Measurements from ENCODE around the gene FAM210A. TPM values are rescaled to one million over a fixed set of nuclear protein-coding genes. Genes with fewer than 3 reads are reported as not detected.
A peak's percentile ranks its signal among the peaks of the same experiment; 100 is the strongest.

FAM210A gene
- polyA plus RNA-seq, 1 of the 3 experiments (the other 2 are of a cell fraction): 10.6 TPM

DNA sequence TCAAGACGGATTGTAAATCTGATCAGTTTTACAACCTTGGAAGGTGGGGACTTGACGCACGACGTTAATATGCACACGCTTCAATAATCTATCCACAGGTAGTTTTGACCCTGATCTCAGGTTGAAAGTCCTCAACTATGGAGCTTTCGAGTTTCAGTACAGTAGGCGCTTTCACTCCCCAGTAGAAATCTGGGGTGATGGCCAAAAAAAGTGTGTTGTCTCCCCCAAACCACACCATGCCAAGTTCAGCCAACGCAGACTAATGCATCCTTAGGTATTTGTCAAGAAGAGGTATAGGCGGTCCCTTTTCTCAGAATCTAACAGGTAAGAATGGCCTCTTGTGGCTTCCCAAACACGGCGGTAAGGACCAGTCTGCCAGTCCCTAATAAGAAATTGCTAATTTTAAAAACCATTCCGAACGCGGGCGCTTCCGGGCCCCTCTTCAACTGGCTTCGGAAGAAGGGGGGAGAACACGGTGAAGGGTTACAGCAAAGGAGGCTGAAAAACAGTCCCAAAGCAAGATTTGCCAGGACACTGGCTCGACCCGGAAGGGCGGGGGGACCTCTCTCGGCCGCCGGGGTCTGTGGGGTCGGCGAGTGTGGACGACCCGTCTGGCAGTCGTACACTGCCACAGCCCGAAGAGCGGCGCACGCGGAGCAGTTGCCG, 659 bp downstream of the FAM210A start:
- Histone ChIP-seq H3K27me3 (ENCODE audit: insufficient read depth) (no peaks in the 10 kb centered on the region), H3K79me2 (ENCODE audit: insufficient read depth) (peaks cover 98% of the 10 kb centered on the region), H4K20me1 (ENCODE audit: insufficient read depth) (peaks cover 14% of the 10 kb centered on the region), H3K9me3 (no peaks in the 10 kb centered on the region), H3K4me1 (ENCODE audit: control insufficient read depth in 1 of 2, insufficient read depth in 2 of 2, low read depth in 1 of 2, low read length in 1 of 2) (peaks cover 6 to 8% of the 10 kb centered on the region in 2 experiments; a peak in 3 of 4 replicates), H3K9me2 (no peaks in the 10 kb centered on the region), H3K4me3 (ENCODE audit: low read depth in 2 of 2, low read length in 1 of 2) (peak overlapping the region; percentile 89 to 94), H3K36me3 (replicated peaks in 1 of 2; ENCODE audit: control insufficient read depth in 1 of 2, insufficient read depth in 2 of 2, low read length in 1 of 2) (peaks cover 5 to 15% of the 10 kb centered on the region in 2 experiments), H2AFZ (ENCODE audit: low read depth) (peak overlapping the region; percentile 54; the same call in 1 of the 2 replicates), H3F3A (replicated peaks; ENCODE audit: insufficient read depth) (peaks cover 5% of the 10 kb centered on the region), H3K4me2 (peak overlapping the region; percentile 92), H3K9ac (peak overlapping the region; percentile 88), H3K27ac (ENCODE audit: low read depth in 2 of 2, low read length in 1 of 2) (peak overlapping the region; percentile 75 to 93)
- CTCF ChIA-PET: no interaction called here
- no peak for TF ChIP-seq MEF2A (IDR thresholded peaks at IDR 0.05; ENCODE audit: borderline replicate concordance, low read depth)
- no peak for TF ChIP-seq FOXJ3 (CRISPR knock-in tag; IDR thresholded peaks at IDR 0.05)
- TF ChIP-seq, protein P1, sequence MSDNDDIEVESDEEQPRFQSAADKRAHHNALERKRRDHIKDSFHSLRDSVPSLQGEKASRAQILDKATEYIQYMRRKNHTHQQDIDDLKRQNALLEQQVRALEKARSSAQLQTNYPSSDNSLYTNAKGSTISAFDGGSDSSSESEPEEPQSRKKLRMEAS (IDR thresholded peaks at IDR 0.05; ENCODE audit: low read depth): no peak
- no peak for TF ChIP-seq GABPA (IDR thresholded peaks at IDR 0.05; ENCODE audit: low read depth)
- TF ChIP-seq ELF1 (IDR thresholded peaks at IDR 0.05): no peak
- TF ChIP-seq, protein P2, sequence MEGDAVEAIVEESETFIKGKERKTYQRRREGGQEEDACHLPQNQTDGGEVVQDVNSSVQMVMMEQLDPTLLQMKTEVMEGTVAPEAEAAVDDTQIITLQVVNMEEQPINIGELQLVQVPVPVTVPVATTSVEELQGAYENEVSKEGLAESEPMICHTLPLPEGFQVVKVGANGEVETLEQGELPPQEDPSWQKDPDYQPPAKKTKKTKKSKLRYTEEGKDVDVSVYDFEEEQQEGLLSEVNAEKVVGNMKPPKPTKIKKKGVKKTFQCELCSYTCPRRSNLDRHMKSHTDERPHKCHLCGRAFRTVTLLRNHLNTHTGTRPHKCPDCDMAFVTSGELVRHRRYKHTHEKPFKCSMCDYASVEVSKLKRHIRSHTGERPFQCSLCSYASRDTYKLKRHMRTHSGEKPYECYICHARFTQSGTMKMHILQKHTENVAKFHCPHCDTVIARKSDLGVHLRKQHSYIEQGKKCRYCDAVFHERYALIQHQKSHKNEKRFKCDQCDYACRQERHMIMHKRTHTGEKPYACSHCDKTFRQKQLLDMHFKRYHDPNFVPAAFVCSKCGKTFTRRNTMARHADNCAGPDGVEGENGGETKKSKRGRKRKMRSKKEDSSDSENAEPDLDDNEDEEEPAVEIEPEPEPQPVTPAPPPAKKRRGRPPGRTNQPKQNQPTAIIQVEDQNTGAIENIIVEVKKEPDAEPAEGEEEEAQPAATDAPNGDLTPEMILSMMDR (IDR thresholded peaks at IDR 0.05): no peak
- TF ChIP-seq SMC3 (IDR thresholded peaks at IDR 0.05; ENCODE audit: low read depth, low read length): no peak
- TF ChIP-seq GATA2 (CRISPR knock-in tag; IDR thresholded peaks at IDR 0.05): no peak
- TF ChIP-seq, protein P3, sequence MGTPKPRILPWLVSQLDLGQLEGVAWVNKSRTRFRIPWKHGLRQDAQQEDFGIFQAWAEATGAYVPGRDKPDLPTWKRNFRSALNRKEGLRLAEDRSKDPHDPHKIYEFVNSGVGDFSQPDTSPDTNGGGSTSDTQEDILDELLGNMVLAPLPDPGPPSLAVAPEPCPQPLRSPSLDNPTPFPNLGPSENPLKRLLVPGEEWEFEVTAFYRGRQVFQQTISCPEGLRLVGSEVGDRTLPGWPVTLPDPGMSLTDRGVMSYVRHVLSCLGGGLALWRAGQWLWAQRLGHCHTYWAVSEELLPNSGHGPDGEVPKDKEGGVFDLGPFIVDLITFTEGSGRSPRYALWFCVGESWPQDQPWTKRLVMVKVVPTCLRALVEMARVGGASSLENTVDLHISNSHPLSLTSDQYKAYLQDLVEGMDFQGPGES (IDR thresholded peaks at IDR 0.05; ENCODE audit: low read depth, low read length): no peak
- DNase-seq: no peak
- 9% methylated on average over 25 of the region's 35 CpGs for WGBS (ENCODE audit: low lambda C conversion rate)
- POLR2A ChIA-PET: interaction anchor here (2.0 kb wide), 1 partner anchor 12 kb away, joined by 6 read pairs; no protein-coding TSS in a partner anchor

DNA sequence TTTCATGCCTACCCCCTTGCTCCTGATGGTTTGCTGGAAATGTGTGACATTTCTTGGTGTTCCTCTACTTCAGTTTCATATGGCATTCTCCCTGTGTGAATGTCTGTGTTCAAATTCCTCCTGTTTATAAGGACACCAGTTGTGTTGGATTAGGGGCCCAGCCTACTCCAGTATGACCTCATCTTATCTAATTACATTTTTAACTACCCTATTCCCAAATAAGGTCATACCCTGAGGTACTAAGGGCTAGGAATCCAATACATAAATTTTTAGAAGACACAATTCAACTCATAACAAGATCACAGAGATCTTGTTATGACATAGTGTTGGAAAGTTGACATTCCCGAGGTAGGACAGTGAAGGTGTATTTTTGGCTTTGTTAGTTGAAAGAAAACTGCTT, 5.5 kb downstream of the FAM210A start:
- Histone ChIP-seq H3K9ac (no peak overlapping the region), H3K9me2 (no peaks in the 10 kb centered on the region), H3K9me3 (no peaks in the 10 kb centered on the region), H3K27me3 (ENCODE audit: insufficient read depth) (no peaks in the 10 kb centered on the region), H3K36me3 (replicated peaks in 1 of 2; ENCODE audit: control insufficient read depth in 1 of 2, insufficient read depth in 2 of 2, low read length in 1 of 2) (peaks cover 5 to 10% of the 10 kb centered on the region in 2 experiments), H2AFZ (ENCODE audit: low read depth) (no peak overlapping the region), H3K4me1 (ENCODE audit: control insufficient read depth in 1 of 2, insufficient read depth in 2 of 2, low read depth in 1 of 2, low read length in 1 of 2) (peaks cover 6 to 8% of the 10 kb centered on the region in 2 experiments; a peak in 3 of 4 replicates), H3K79me2 (ENCODE audit: insufficient read depth) (peaks cover 98% of the 10 kb centered on the region), H3K4me2 (no peak overlapping the region), H4K20me1 (ENCODE audit: insufficient read depth) (peaks cover 20% of the 10 kb centered on the region), H3F3A (replicated peaks; ENCODE audit: insufficient read depth) (no peaks in the 10 kb centered on the region), H3K27ac (ENCODE audit: low read depth in 2 of 2, low read length in 1 of 2) (no peak overlapping the region), H3K4me3 (ENCODE audit: low read depth in 2 of 2, low read length in 1 of 2) (no peak overlapping the region)
- ChIA-PET CTCF (no interaction called here), POLR2A (no interaction called here)
- no peak for DNase-seq
- TF ChIP-seq CHD2 (IDR thresholded peaks at IDR 0.05; ENCODE audit: low read length, partially characterized antibody) (no peak), RAD21 (IDR thresholded peaks at IDR 0.05; ENCODE audit: low read length) (no peak), EP300 (IDR thresholded peaks at IDR 0.05; ENCODE audit: borderline replicate concordance in 1 of 2, low read depth in 1 of 2, low read length in 1 of 2) (no peak)
- TF ChIP-seq, protein P4, sequence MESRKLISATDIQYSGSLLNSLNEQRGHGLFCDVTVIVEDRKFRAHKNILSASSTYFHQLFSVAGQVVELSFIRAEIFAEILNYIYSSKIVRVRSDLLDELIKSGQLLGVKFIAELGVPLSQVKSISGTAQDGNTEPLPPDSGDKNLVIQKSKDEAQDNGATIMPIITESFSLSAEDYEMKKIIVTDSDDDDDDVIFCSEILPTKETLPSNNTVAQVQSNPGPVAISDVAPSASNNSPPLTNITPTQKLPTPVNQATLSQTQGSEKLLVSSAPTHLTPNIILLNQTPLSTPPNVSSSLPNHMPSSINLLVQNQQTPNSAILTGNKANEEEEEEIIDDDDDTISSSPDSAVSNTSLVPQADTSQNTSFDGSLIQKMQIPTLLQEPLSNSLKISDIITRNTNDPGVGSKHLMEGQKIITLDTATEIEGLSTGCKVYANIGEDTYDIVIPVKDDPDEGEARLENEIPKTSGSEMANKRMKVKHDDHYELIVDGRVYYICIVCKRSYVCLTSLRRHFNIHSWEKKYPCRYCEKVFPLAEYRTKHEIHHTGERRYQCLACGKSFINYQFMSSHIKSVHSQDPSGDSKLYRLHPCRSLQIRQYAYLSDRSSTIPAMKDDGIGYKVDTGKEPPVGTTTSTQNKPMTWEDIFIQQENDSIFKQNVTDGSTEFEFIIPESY (IDR thresholded peaks at IDR 0.05; ENCODE audit: borderline replicate concordance, low read depth): no peak
- TF ChIP-seq, protein P5, sequence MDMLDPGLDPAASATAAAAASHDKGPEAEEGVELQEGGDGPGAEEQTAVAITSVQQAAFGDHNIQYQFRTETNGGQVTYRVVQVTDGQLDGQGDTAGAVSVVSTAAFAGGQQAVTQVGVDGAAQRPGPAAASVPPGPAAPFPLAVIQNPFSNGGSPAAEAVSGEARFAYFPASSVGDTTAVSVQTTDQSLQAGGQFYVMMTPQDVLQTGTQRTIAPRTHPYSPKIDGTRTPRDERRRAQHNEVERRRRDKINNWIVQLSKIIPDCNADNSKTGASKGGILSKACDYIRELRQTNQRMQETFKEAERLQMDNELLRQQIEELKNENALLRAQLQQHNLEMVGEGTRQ (IDR thresholded peaks at IDR 0.05; ENCODE audit: borderline replicate concordance, low read depth, low read length): no peak
- TF ChIP-seq, protein P6, sequence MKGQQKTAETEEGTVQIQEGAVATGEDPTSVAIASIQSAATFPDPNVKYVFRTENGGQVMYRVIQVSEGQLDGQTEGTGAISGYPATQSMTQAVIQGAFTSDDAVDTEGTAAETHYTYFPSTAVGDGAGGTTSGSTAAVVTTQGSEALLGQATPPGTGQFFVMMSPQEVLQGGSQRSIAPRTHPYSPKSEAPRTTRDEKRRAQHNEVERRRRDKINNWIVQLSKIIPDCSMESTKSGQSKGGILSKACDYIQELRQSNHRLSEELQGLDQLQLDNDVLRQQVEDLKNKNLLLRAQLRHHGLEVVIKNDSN (IDR thresholded peaks at IDR 0.05; ENCODE audit: borderline replicate concordance, low read depth): no peak
- WGBS (ENCODE audit: low lambda C conversion rate): 94% methylated on average over 1 of the region's 1 CpG

All from SK-N-SH (cell line).